Ovary (tissue), 9 donors: Measurements from ENCODE around the gene DOCK11. TPM values are rescaled to one million over a fixed set of nuclear protein-coding genes. Genes with fewer than 3 reads are reported as not detected.

ENCODE experiments used
- DNase-seq, 5 donors: peaks; one replicate each; pipeline ENCODE4 v3.0.0-alpha.2; 2019 to 2020
- H3K27ac ChIP-seq, 2 donors: fragments of 200-600 bp; one replicate each; pipeline versions ENCODE4 v1.5.1 to v1.8.0; 2019 to 2022
- H3K27me3 ChIP-seq: fragments of 200-600 bp; one replicate; pipeline ENCODE4 v1.8.0; 2022
- H3K36me3 ChIP-seq: fragments of 200-600 bp; sonication (generic); one replicate; pipeline ENCODE4 v1.5.1; 2019
- H3K4me1 ChIP-seq: one replicate; pipeline ENCODE4 v1.8.1; 2013; ENCODE audit warnings: mild to moderate bottlenecking, moderate library complexity; ENCODE audit not compliant: insufficient read depth
- H3K4me3 ChIP-seq: fragments of 200-600 bp; sonication (generic); one replicate; pipeline ENCODE4 v1.5.1; 2017
- H3K9me3 ChIP-seq, 2 donors: fragments of 200-600 bp in 1 of 2; sonication (generic) in 1 of 2; one replicate each; pipeline versions ENCODE4 v1.5.1 to v1.8.1; 2013 to 2019; ENCODE audit warnings: mild to moderate bottlenecking in 1 of 2, moderate library complexity in 1 of 2
- EP300 ChIP-seq: sonication (generic); formaldehyde crosslinking; IDR thresholded peaks from one replicate; pipeline ENCODE4 v1.6.1; 2017; ENCODE audit warnings: antibody characterized with exemption
- POLR2A ChIP-seq: fragments of 450-650 bp; IDR thresholded peaks from one replicate; pipeline ENCODE4 v1.6.1; 2017; ENCODE audit warnings: antibody characterized with exemption, mild to moderate bottlenecking, moderate library complexity
- WGBS, 3 donors: extraction: QIAGEN DNeasy Blood & Tissue Kit in 1 of 3; methylation state at CpG; one replicate each; pipeline versions ENCODE4 v1.1.5 to v1.1.7; 2013 to 2017; 5-methylcytosine and 5-hydroxymethylcytosine counted together
- intact Hi-C, 4 donors: fragments of 100-400 bp; cut with DNase I; formaldehyde crosslinking; loops; one replicate each; pipeline versions ENCODE4 v1.11.0 to v1.15.1; 2022 to 2023
- polyA plus RNA-seq, 2 donors: library from polyadenylated mRNA; stranded (reverse); fragments of 200-250 nt in 1 of 2; fragments of 350-450 nt in 1 of 2; fragmentation: Illumina TruSeq in 1 of 2; extraction: RNeasy Lipid Tissue Mini Kit (QIAGEN cat#74804) in 1 of 2; gene quantifications; one replicate each; pipeline ENCODE4 v1.2.3, GENCODE V29; 2013 to 2014
- total RNA-seq, 7 donors: library from RNA; depleted of rRNA in 2 of 7; stranded (reverse); fragments of >200 nt in 2 of 7; fragmentation: NEBNext Ultra II Directional in 3 of 7; extraction: Animal tissue kit (Norgen Biotek cat#: 25700) in 3 of 7; gene quantifications; one replicate each; pipeline versions ENCODE4 v1.1.0 to v1.2.4, GENCODE V29; 2016 to 2023
- TF ChIP-seq, protein P1 (sequence below), 3 donors: fragments of 450-650 bp in 2 of 3; fragments of 200-600 bp in 1 of 3; IDR thresholded peaks; one replicate each; pipeline versions ENCODE4 v1.5.1 to v1.8.0; 2016 to 2022; ENCODE audit warnings: antibody characterized with exemption in 3 of 3, mild to moderate bottlenecking in 1 of 3
- donor health status: DM: no; HTN: no; CAD: no; lungs with moderate emphysema.
- donor health status: DM: no; HTN: no; CAD: no.
- donor health status: Bipolar disorder and iron deficiency.
- donor health status: DM: yes; HTN: yes; CAD: no.
- donor health status: DM: no; HTN: no; CAD: no.
- donor health status: DM: yes; HTN: yes; CAD: no.

Gene DOCK11
- total and polyA plus RNA-seq, 9 donors, result 3.6 to 18.5 (median 6.1) TPM

DNA sequence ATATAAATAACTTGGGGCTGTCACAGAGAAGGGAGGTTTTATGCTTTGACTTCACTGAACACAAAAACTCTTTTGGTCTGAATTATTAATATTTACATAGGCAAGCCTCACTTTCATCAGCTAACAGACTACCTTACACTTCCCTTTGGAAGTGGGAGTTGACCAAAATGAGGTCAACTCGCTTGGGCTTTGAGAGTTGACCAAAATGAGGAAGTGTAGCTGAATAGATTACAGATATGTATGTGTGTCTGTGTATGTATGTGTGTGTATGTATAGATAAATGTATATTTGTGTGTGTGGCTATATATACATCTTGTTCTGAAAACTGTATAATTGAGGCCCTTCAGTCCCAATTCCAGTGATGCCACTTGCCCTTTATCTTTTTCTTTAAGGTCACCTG is 118.5 kb downstream of the DOCK11 start:
- H3K27ac ChIP-seq, result no peak overlapping the region
- no peak for DNase-seq
- no peaks in the 10 kb centered on the region for H3K36me3 ChIP-seq
- no peak overlapping the region for H3K4me3 ChIP-seq
- TF ChIP-seq EP300 (no peak), POLR2A (no peak)
- TF ChIP-seq, protein P1, sequence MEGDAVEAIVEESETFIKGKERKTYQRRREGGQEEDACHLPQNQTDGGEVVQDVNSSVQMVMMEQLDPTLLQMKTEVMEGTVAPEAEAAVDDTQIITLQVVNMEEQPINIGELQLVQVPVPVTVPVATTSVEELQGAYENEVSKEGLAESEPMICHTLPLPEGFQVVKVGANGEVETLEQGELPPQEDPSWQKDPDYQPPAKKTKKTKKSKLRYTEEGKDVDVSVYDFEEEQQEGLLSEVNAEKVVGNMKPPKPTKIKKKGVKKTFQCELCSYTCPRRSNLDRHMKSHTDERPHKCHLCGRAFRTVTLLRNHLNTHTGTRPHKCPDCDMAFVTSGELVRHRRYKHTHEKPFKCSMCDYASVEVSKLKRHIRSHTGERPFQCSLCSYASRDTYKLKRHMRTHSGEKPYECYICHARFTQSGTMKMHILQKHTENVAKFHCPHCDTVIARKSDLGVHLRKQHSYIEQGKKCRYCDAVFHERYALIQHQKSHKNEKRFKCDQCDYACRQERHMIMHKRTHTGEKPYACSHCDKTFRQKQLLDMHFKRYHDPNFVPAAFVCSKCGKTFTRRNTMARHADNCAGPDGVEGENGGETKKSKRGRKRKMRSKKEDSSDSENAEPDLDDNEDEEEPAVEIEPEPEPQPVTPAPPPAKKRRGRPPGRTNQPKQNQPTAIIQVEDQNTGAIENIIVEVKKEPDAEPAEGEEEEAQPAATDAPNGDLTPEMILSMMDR (IDR thresholded peaks at IDR 0.05), result no peak
- H3K9me3 ChIP-seq, result no peaks in the 10 kb centered on the region
- WGBS, 3 donors, result 51 to 61% (median 54%) methylated on average over 1 of the region's 1 CpG
- no peaks in the 10 kb centered on the region for H3K27me3 ChIP-seq
- intact Hi-C loops, result no loop called here
- H3K4me1 ChIP-seq, result no peaks in the 10 kb centered on the region

DNA sequence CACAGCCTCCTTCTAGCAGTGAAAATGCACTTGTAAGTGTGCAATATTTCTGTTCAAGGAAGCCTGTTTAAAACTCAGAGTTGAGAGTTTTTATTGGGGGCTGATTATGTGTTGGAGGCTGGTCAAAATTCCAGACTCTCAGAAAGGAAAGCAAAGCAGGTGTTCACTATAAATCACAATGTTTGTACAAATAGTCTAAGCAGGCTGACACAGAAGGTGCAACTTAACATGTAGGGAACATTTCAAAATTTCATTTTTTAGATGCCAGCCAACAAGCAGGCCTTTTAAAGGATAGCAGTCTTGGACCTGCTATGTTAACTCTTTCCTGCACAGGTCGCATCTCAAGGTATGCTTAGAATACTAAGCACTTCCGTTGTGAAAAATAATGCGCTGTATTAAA is 119.5 kb downstream of the DOCK11 start:
- no peak for DNase-seq
- H3K27ac ChIP-seq, result no peak overlapping the region
- H3K27me3 ChIP-seq, result no peaks in the 10 kb centered on the region
- H3K36me3 ChIP-seq, result no peaks in the 10 kb centered on the region
- no peak for TF ChIP-seq POLR2A
- TF ChIP-seq EP300, result no peak
- TF ChIP-seq, protein P1 (IDR thresholded peaks at IDR 0.05), result no peak
- no peak overlapping the region for H3K4me3 ChIP-seq
- no peaks in the 10 kb centered on the region for H3K9me3 ChIP-seq
- intact Hi-C loops, result no loop called here
- WGBS, 3 donors, result 59 to 72% (median 67%) methylated on average over 3 of the region's 3 CpGs
- H3K4me1 ChIP-seq, result no peaks in the 10 kb centered on the region

DNA sequence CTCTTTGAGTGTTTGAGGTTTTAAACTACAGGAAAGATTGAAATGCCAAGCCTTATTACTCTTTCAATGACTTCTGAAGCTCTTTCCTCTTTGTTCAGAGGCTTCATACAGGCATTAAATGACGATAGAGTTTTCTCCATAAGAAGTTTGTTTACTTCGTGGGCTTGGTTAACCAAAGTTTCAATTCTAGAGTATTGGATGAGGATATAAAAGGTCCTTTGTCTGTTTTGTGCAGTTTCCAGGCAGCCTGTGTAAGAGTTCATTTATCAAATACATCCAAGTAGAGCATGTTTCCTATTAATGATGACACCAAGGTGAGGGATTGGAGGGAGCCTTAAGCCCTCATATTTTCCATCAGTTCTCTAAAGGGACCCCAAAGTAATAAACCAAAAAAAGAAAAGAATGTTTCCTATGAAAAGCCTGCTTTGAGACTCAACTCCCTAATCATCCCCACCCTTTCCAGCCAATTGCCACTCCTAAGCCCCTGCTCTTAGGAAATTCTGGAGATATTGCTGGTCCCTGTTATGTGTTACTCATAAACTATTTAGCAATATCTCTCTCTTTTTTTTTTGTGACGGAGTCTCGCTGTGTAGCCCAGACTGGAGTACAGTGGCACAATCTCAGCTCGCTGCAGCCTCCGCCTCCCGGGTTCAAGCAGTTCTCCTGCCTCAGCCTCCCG is 125.6 kb downstream of the DOCK11 start:
- Histone ChIP-seq H3K27me3 (no peaks in the 10 kb centered on the region), H3K4me3 (no peak overlapping the region), H3K4me1 (no peaks in the 10 kb centered on the region), H3K9me3 (no peaks in the 10 kb centered on the region), H3K27ac (no peak overlapping the region), H3K36me3 (no peaks in the 10 kb centered on the region)
- intact Hi-C loops, result no loop called here
- no peak for DNase-seq
- 77 to 82% (median 80%) methylated on average over 8 of the region's 8 CpGs for WGBS, 3 donors
- TF ChIP-seq EP300, result no peak
- TF ChIP-seq POLR2A, result no peak
- TF ChIP-seq, protein P1 (IDR thresholded peaks at IDR 0.05), result no peak

DNA sequence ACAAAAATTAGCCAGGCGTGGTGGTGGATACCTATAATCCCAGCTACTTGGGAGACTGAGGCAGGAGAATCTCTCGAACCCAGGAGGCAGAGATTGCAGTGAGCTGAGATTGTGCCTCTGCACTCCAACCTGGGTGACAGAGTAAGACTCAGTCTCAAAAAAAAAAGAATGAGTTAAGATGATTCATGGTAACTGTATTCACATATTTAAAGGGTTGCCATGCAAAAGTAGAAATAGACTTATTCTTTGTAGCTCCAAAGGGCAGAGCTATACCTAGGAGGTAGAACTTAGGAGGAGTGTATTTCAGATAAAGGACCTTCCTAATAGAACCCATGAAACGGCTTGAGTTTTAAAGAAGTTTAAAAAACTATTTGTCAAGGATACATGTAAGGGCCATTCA is 127.4 kb downstream of the DOCK11 start:
- H3K4me3 ChIP-seq, result no peak overlapping the region
- TF ChIP-seq POLR2A (no peak), EP300 (no peak)
- TF ChIP-seq, protein P1 (IDR thresholded peaks at IDR 0.05), result no peak
- no peaks in the 10 kb centered on the region for H3K9me3 ChIP-seq
- H3K36me3 ChIP-seq, result no peaks in the 10 kb centered on the region
- H3K27me3 ChIP-seq, result no peaks in the 10 kb centered on the region
- intact Hi-C loops, result no loop called here
- no peak overlapping the region for H3K27ac ChIP-seq
- 74 to 78% (median 76%) methylated on average over 3 of the region's 3 CpGs for WGBS, 3 donors
- H3K4me1 ChIP-seq, result no peaks in the 10 kb centered on the region
- no peak for DNase-seq
